ENCODE results near the gene TRMT1. TPM values are rescaled to one million over a fixed set of nuclear protein-coding genes. Genes with fewer than 3 reads are reported as not detected.

TRMT1 gene
- total RNA-seq, 1 experiment from 2014 or later: 63.2 TPM

- Mint-ChIP-seq H3K4me3 (ENCODE audit: unreplicated experiment) (peak overlapping the region; percentile 98), H3K4me1 (ENCODE audit: insufficient read depth, unreplicated experiment) (peaks cover 29% of the 10 kb centered on the region), H3K27ac (ENCODE audit: low read depth, unreplicated experiment) (peak overlapping the region; percentile 98), H3K36me3 (ENCODE audit: insufficient read depth, unreplicated experiment) (peaks cover 20% of the 10 kb centered on the region), H3K27me3 (ENCODE audit: insufficient read depth, unreplicated experiment) (no peaks in the 10 kb centered on the region), H3K9me3 (ENCODE audit: unreplicated experiment) (no peaks in the 10 kb centered on the region)
- ChIA-PET CTCF (interaction anchor here (0.5 to 0.9 kb wide), 2 partner anchors 11 to 148 kb away, joined by 3 read pairs; no protein-coding TSS in a partner anchor), POLR2A (interaction anchor here (0.6 to 5.8 kb wide), 14 partner anchors 19 to 614 kb away, joined by 3 to 61 read pairs (median 5); partner anchors contain the start of genes IER2 and STX10)
- no peak for DNase-seq (ENCODE audit: unreplicated experiment)
- BruUV-seq (replicated peaks): no TSS peak
- intact Hi-C loops (cut with micrococcal nuclease): loop anchor here (5.0 kb wide), 2 partner anchors 50 to 630 kb away; a partner anchor contains a TSS
- no peak for TF ChIP-seq CTCF (IDR thresholded peaks at IDR 0.05; ENCODE audit: unreplicated experiment)
Measured at GRCh38 chr19:13117176-13117771, 734 bp upstream of the TRMT1 start.

- Mint-ChIP-seq H3K4me3 (ENCODE audit: unreplicated experiment) (peak overlapping the region; percentile 98), H3K27ac (ENCODE audit: low read depth, unreplicated experiment) (peak overlapping the region; percentile 98), H3K9me3 (ENCODE audit: unreplicated experiment) (no peaks in the 10 kb centered on the region), H3K36me3 (ENCODE audit: insufficient read depth, unreplicated experiment) (peaks cover 26% of the 10 kb centered on the region), H3K4me1 (ENCODE audit: insufficient read depth, unreplicated experiment) (peaks cover 19% of the 10 kb centered on the region), H3K27me3 (ENCODE audit: insufficient read depth, unreplicated experiment) (no peaks in the 10 kb centered on the region)
- intact Hi-C loops (cut with micrococcal nuclease): loop anchor here (5.0 kb wide), 2 partner anchors 51 to 631 kb away; a partner anchor contains a TSS
- DNase-seq (ENCODE audit: unreplicated experiment): no peak
- BruUV-seq (replicated peaks): no TSS peak
- ChIA-PET POLR2A (interaction anchor here (0.7 to 5.8 kb wide), 7 partner anchors 12 to 155 kb away, joined by 3 to 61 read pairs (median 4); no protein-coding TSS in a partner anchor), CTCF (interaction anchor here (0.6 to 1.5 kb wide), 4 partner anchors 54 to 133 kb away, joined by 3 read pairs; no protein-coding TSS in a partner anchor)
- TF ChIP-seq CTCF (IDR thresholded peaks at IDR 0.05; ENCODE audit: unreplicated experiment): no peak
Measured at GRCh38 chr19:13115936-13116281, 631 bp downstream of the TRMT1 start.

- Mint-ChIP-seq H3K27ac (ENCODE audit: low read depth, unreplicated experiment) (no peak overlapping the region), H3K27me3 (ENCODE audit: insufficient read depth, unreplicated experiment) (no peaks in the 10 kb centered on the region), H3K4me3 (ENCODE audit: unreplicated experiment) (no peak overlapping the region), H3K4me1 (ENCODE audit: insufficient read depth, unreplicated experiment) (peaks cover 5% of the 10 kb centered on the region), H3K36me3 (ENCODE audit: insufficient read depth, unreplicated experiment) (peaks cover 40% of the 10 kb centered on the region), H3K9me3 (ENCODE audit: unreplicated experiment) (no peaks in the 10 kb centered on the region)
- POLR2A ChIA-PET: no interaction called here
- TF ChIP-seq CTCF (IDR thresholded peaks at IDR 0.05; ENCODE audit: unreplicated experiment): no peak
- CTCF ChIA-PET: interaction anchor here (1.8 kb wide), 1 partner anchor 19 kb away, joined by 5 read pairs; no protein-coding TSS in a partner anchor
- DNase-seq (ENCODE audit: unreplicated experiment): no peak
- intact Hi-C loops (cut with micrococcal nuclease): no loop called here
- BruUV-seq (replicated peaks): no TSS peak
Measured at GRCh38 chr19:13112555-13112954, 4.0 kb downstream of the TRMT1 start.

- ChIA-PET CTCF (no interaction called here), POLR2A (interaction anchor here (0.6 kb wide), 1 partner anchor 319 kb away, joined by 3 read pairs; the partner anchor contains the start of gene JUNB)
- no peak overlapping the region for H3K4me3 Mint-ChIP-seq (ENCODE audit: unreplicated experiment)
- H3K9me3 Mint-ChIP-seq (ENCODE audit: unreplicated experiment): no peaks in the 10 kb centered on the region
- BruUV-seq (replicated peaks): no TSS peak
- H3K27me3 Mint-ChIP-seq (ENCODE audit: insufficient read depth, unreplicated experiment): no peaks in the 10 kb centered on the region
- H3K27ac Mint-ChIP-seq (ENCODE audit: low read depth, unreplicated experiment): no peak overlapping the region
- H3K36me3 Mint-ChIP-seq (ENCODE audit: insufficient read depth, unreplicated experiment): peaks cover 52% of the 10 kb centered on the region
- DNase-seq (ENCODE audit: unreplicated experiment): no peak
- intact Hi-C loops (cut with micrococcal nuclease): no loop called here
- no peak for TF ChIP-seq CTCF (IDR thresholded peaks at IDR 0.05; ENCODE audit: unreplicated experiment)
- H3K4me1 Mint-ChIP-seq (ENCODE audit: insufficient read depth, unreplicated experiment): no peaks in the 10 kb centered on the region
Measured at GRCh38 chr19:13110099-13110610, 6.4 kb downstream of the TRMT1 start.

Measured in MCF 10A (cell line).